ENCODE results near the gene EPM2A. TPM values are rescaled to one million over a fixed set of nuclear protein-coding genes. Genes with fewer than 3 reads are reported as not detected.
A peak's percentile ranks its signal among the peaks of the same experiment; 100 is the strongest.
"Not testable (repeated sequence)": the region's sequence is repeated elsewhere in the genome, so short reads cannot be mapped to it uniquely, and the experiment has no call there.

EPM2A gene
- polyA plus RNA-seq, 2 of the 4 experiments (the other 2 are of a cell fraction), result 2.4 to 3.0 TPM

- TF ChIP-seq ATOH8 (CRISPR knock-in tag; IDR thresholded peaks at IDR 0.05; ENCODE audit: low read depth) (no peak), FOSB (CRISPR knock-in tag; IDR thresholded peaks at IDR 0.05) (no peak), SREBF2 (IDR thresholded peaks at IDR 0.05) (no peak)
Observed at GRCh38 chr6:145743332-145743731, 8.0 kb upstream of the EPM2A start (continued).

GRCh38 chr6:145742472-145742871 lies 7.2 kb upstream of the EPM2A start:
- H3K4me2 ChIP-seq; DNase-seq (ENCODE audit: low read depth in 1 of 2, low spot score in 1 of 2); H3K9me3 ChIP-seq; POLR2A ChIA-PET; ATAC-seq; H3K4me1 ChIP-seq; H3K4me3 ChIP-seq; CTCF ChIA-PET; H3K27ac ChIP-seq; FAIRE-seq: not testable (repeated sequence)
- WGBS (ENCODE audit: missing lambda C conversion rate), result no CpG with 5 or more reads among the region's 6 CpGs

GRCh38 chr6:145739685-145740084 lies 4.4 kb upstream of the EPM2A start:
- H3K27ac ChIP-seq; H3K4me1 ChIP-seq; POLR2A ChIA-PET; CTCF ChIA-PET; ATAC-seq; DNase-seq (ENCODE audit: low read depth in 1 of 2, low spot score in 1 of 2); H3K4me2 ChIP-seq; H3K4me3 ChIP-seq; FAIRE-seq; H3K9me3 ChIP-seq: not testable (repeated sequence)
- 77% methylated on average over 5 of the region's 5 CpGs for whole genome bisulfite sequencing (ENCODE audit: missing lambda C conversion rate)

- DNase-seq (ENCODE audit: low read depth in 1 of 2, low spot score in 1 of 2), result no peak
- Histone ChIP-seq H3K4me2 (no peak overlapping the region), H3K4me1 (peaks cover 11% of the 10 kb centered on the region; the same call in 2 of the 3 replicates), H3K9me3 (no peaks in the 10 kb centered on the region), H3K27ac (no peak overlapping the region), H3K4me3 (no peak overlapping the region)
- no peak for ATAC-seq
- ChIA-PET CTCF (no interaction called here), POLR2A (no interaction called here)
- no peak for FAIRE-seq
- no peak for TF ChIP-seq POLR2AphosphoS2 (conservative IDR thresholded peaks at IDR 0.05; ENCODE audit: low read length)
- no peak for TF ChIP-seq ZNF302 (CRISPR knock-in tag; IDR thresholded peaks at IDR 0.05)
- no peak for TF ChIP-seq TFCP2L1 (CRISPR knock-in tag; IDR thresholded peaks at IDR 0.05)
- TF ChIP-seq BHLHE40 (IDR thresholded peaks at IDR 0.05; ENCODE audit: low read depth, low read length), result no peak
- no peak for TF ChIP-seq TP53 (CRISPR knock-in tag; IDR thresholded peaks at IDR 0.05)
- no peak for TF ChIP-seq MAX (IDR thresholded peaks at IDR 0.05)
- no peak for TF ChIP-seq SMC3 (IDR thresholded peaks at IDR 0.05)
- no peak for TF ChIP-seq CTCF (IDR thresholded peaks at IDR 0.05)
- no peak for TF ChIP-seq MAZ (IDR thresholded peaks at IDR 0.05; ENCODE audit: borderline replicate concordance, low read depth, low read length)
- no peak for TF ChIP-seq E2F6 (IDR thresholded peaks at IDR 0.05; ENCODE audit: borderline replicate concordance, low read depth)
- TF ChIP-seq CEBPB (IDR thresholded peaks at IDR 0.05), result no peak
- TF ChIP-seq FOSB (CRISPR knock-in tag; IDR thresholded peaks at IDR 0.05), result no peak
- no peak for TF ChIP-seq CBX8 (IDR thresholded peaks at IDR 0.05)
Observed at GRCh38 chr6:145738265-145738664, 2.9 kb upstream of the EPM2A start.

GRCh38 chr6:145736661-145737144 lies 1.4 kb upstream of the EPM2A start:
- Histone ChIP-seq H3K27ac (no peak overlapping the region), H3K4me1 (peaks cover 11% of the 10 kb centered on the region; the same call in 2 of the 3 replicates), H3K9me3 (no peaks in the 10 kb centered on the region), H3K4me3 (no peak overlapping the region), H3K4me2 (peak overlapping the region; percentile 83)
- DNase-seq (ENCODE audit: low read depth in 1 of 2, low spot score in 1 of 2), result no peak
- no peak for ATAC-seq
- CTCF ChIA-PET, result no interaction called here
- POLR2A ChIA-PET, result interaction anchor here (1.1 to 1.2 kb wide), 2 partner anchors 75 to 78 kb away, joined by 3 to 7 read pairs; partner anchors contain the start of gene FBXO30
- 94% methylated on average over 7 of the region's 7 CpGs for WGBS (ENCODE audit: missing lambda C conversion rate)
- FAIRE-seq, result no peak
- TF ChIP-seq E2F6 (IDR thresholded peaks at IDR 0.05; ENCODE audit: borderline replicate concordance, low read depth), result no peak

All from A549 (cell line).